SK-N-MC (cell line): ENCODE measurements around the gene PVALEF.

Source experiments
- EZH2 ChIP-seq: fragments of 200-600 bp; sonication (generic); IDR thresholded peaks from one replicate; pipeline ENCODE4 v1.6.1; 2017; ENCODE audit warnings: antibody characterized with exemption
- POLR2AphosphoS5 ChIP-seq: IDR thresholded peaks from 2 replicates; pipeline ENCODE4 v1.6.1; 2012; ENCODE audit warnings: mild to moderate bottlenecking, low read depth, low read length, borderline replicate concordance

GRCh38 chr17:81194941-81195901 lies 29.9 kb downstream of the PVALEF start:
- TF ChIP-seq POLR2AphosphoS5 = no peak
- no peak for TF ChIP-seq EZH2
